Breast epithelium (tissue), 3 donors: ENCODE results near the gene G3BP1.

Source experiments
- POLR2AphosphoS5 ChIP-seq, 3 donors: sonication (generic); formaldehyde crosslinking; IDR thresholded peaks; one replicate each; pipeline ENCODE4 v1.6.1; 2017; ENCODE audit warnings: antibody characterized with exemption in 3 of 3
- TF ChIP-seq, protein P1 (sequence below), 3 donors: fragments of 450-650 bp; IDR thresholded peaks; one replicate each; pipeline ENCODE4 v1.5.1; 2016 to 2017; ENCODE audit warnings: antibody characterized with exemption in 3 of 3, mild to moderate bottlenecking in 3 of 3, moderate library complexity in 3 of 3

DNA sequence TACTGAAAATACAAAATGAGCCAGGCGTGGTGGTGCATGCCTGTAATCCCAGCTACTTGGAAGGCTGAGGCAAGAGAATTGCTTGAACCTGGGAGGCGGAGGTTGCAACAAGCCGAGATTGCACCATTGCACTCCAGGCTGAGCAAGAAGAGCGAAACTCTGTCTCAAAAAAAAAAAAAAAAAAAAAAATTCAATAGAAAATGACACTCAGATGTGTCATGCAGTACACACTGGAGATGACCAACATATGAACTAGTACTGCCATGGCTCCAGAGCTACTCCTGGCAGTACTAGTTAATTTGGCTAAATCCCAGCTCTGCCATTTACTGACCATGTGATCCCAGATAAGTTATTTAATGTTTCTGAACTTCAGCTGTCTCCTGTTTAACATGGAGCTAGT, 20.7 kb upstream of the G3BP1 start:
- TF ChIP-seq POLR2AphosphoS5 (IDR thresholded peaks at IDR 0.05) = no peak
- TF ChIP-seq, protein P1, sequence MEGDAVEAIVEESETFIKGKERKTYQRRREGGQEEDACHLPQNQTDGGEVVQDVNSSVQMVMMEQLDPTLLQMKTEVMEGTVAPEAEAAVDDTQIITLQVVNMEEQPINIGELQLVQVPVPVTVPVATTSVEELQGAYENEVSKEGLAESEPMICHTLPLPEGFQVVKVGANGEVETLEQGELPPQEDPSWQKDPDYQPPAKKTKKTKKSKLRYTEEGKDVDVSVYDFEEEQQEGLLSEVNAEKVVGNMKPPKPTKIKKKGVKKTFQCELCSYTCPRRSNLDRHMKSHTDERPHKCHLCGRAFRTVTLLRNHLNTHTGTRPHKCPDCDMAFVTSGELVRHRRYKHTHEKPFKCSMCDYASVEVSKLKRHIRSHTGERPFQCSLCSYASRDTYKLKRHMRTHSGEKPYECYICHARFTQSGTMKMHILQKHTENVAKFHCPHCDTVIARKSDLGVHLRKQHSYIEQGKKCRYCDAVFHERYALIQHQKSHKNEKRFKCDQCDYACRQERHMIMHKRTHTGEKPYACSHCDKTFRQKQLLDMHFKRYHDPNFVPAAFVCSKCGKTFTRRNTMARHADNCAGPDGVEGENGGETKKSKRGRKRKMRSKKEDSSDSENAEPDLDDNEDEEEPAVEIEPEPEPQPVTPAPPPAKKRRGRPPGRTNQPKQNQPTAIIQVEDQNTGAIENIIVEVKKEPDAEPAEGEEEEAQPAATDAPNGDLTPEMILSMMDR (IDR thresholded peaks at IDR 0.05) = no peak
